SH-SY5Y (cell line): ENCODE results near the gene CCNL2.

ENCODE experiments used
- GATA2 ChIP-seq: IDR thresholded peaks from 2 replicates; pipeline ENCODE4 v1.6.1; 2011; ENCODE audit warnings: mild to moderate bottlenecking, low read depth, low read length
- GATA3 ChIP-seq: IDR thresholded peaks from 2 replicates; pipeline ENCODE4 v1.6.1; 2011; ENCODE audit warnings: low read depth, mild to moderate bottlenecking, low read length, moderate library complexity

Gene CCNL2

DNA sequence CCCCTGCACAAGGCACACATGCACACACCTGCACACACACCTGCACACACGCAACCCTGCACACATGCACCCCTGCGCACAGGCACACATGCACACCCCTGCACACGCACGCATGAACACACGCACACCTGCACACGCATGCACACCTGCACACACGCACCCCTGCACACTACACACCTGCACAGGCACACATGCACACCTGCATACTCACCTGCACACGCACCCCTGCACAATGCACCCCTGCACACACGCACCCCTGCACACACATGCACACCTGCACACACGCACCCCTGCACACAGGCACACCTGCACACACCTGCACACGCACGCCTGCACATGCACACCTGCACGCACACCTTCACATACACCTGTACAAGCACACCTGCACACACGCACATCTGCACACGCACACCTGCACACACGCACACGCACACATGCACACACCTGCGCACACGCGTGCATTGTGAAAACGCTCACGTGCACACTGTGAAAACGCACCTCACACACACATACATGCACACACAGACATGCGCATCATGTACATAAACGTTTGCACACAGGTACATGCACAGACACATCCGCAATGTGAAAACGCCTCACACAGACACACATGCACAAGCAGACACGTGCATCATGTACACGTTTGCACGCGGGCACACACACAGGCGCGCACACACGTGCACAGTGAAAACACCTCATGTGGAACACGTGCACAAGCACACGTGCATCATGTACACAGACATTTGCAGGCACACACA, 58.2 kb downstream of the CCNL2 start:
- no peak for TF ChIP-seq GATA2
- no peak for TF ChIP-seq GATA3

- no peak for TF ChIP-seq GATA3
- TF ChIP-seq GATA2: no peak
These were observed 59.0 kb downstream of the CCNL2 start for GRCh38 chr1:1340185-1340584.

DNA sequence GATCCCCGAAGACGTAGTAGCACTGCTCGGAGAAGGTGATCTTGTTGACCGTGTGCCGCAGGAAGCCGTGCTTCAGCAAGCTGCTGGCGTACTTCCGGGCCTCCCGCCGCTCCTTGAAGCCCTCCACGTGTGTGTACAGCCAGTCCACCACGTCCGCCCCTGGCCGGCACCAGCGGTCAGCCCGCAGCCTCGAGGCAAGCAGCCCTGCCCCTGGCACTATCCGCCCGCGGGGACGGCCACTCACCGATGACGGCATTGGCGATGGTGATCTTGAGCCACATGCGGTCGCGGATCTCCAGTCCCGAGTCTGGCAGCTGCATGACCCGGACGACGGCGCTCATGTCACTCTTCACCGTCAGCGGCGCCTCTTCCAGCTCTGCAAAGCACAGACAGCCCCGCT, 60.9 kb downstream of the CCNL2 start:
- no peak for TF ChIP-seq GATA3
- TF ChIP-seq GATA2: no peak

DNA sequence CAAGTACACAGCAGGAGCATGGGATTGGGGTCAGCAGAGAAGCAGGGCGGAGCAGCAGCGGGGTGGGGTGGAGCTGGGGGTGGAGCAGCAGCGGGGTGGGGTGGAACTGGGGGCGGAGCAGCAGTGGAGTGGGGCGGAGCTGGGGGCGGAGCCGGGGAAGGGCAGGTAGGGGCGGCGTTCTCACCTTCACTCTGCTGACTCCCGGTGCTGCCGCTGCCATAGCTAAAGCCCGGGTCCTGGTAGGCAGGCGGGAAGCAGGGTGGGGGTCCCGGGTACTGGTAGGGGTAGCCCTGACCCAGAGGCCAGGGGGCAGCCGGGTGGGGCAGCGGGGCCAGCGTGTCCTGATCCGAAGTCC, 61.4 kb downstream of the CCNL2 start:
- TF ChIP-seq GATA2: no peak
- no peak for TF ChIP-seq GATA3

GRCh38 chr1:1336931-1337792, 62.0 kb downstream of the CCNL2 start:
- TF ChIP-seq GATA3 (no peak), GATA2 (no peak)

DNA sequence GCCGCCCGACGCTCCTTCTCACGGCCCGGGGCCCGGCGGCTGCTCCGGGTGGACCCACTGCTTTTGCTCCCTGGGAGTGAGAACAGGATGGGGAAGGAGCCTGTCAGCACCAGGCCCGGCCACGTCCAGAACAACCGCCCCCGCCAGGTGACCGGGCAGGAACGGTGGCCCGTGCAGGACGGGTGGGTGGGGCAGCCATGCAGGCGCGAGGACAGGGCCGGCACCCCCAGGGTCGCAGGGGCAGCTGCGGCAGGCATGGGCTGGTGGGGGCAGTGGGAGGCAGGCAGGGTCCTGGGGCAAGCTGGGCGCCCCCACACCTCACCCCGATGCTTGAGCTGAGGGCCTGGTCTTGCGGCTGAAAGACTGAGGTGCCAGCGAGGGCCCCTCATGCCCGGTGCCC, 62.7 kb downstream of the CCNL2 start:
- TF ChIP-seq GATA3 (no peak), GATA2 (no peak)

DNA sequence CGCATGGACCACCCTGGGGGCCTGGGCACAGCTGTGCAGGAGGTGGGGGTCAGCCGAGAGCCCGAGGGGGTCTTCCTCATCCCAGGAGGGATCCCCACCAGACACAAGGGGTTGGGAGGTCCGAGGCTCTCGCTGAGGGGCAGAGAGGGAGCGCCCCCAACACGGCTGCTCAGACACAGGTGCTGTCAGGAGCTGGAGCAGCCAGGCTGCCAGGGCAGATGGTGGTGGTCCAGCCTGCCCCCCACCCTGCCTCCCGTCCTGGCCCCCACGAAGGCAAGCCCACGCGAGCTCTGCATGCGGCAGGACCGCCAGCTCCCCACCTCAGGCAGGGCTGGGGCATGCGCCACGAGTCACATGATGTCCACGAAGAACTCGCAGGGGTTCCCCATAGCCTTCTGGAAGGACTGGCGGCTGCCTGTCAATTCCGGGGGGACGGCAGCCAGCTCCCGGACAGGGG, 63.3 kb downstream of the CCNL2 start:
- no peak for TF ChIP-seq GATA2
- no peak for TF ChIP-seq GATA3
